Caco-2 (cell line): ENCODE results near the gene BYSL. TPM values are rescaled to one million over a fixed set of nuclear protein-coding genes. Genes with fewer than 3 reads are reported as not detected.

Source experiments
- BruUV-seq: library from RNA; stranded (reverse); fragments of 400-500 nt; replicated peaks from 2 replicates; lab custom pipeline; 2021; lab: Mats Ljungman, UMichigan
- CTCF ChIA-PET: fragments of 300-600 bp; sonication (Branson Sonifier 250); formaldehyde crosslinking; loops from one replicate; lab custom pipeline; 2022; ENCODE audit warnings: antibody characterized with exemption; lab: Charles Lee
- POLR2A ChIA-PET: fragments of 300-600 bp; sonication (Branson Sonifier 250); formaldehyde crosslinking; loops from one replicate; lab custom pipeline; 2022; ENCODE audit warnings: antibody characterized with exemption; lab: Charles Lee
- DNase-seq, 2 experiments: peaks; one replicate each; pipeline versions ENCODE4 v3.0.0 to v3.0.0-alpha.2; 2020 to 2022
- H3K27me3 ChIP-seq: replicated peaks from 2 replicates; pipeline ENCODE4 v1.6.0; 2011; ENCODE audit warnings: low read length; ENCODE audit not compliant: control insufficient read depth, insufficient read depth
- H3K36me3 ChIP-seq: 2 replicates; pipeline ENCODE4 v1.5.1; 2011; ENCODE audit warnings: low read length; ENCODE audit not compliant: control insufficient read depth, insufficient read depth
- H3K4me1 ChIP-seq: fragments of 250-450 bp; sonication (Bioruptor Pico); 2 replicates; pipeline ENCODE4 v1.5.1; 2020; ENCODE audit warnings: mild to moderate bottlenecking
- H3K4me3 ChIP-seq: 2 replicates; pipeline ENCODE4 v1.5.1; 2011; ENCODE audit warnings: low read depth, mild to moderate bottlenecking, control low read depth, low read length
- H3K9me3 ChIP-seq: fragments of 250-450 bp; sonication (Bioruptor Pico); 2 replicates; pipeline ENCODE4 v1.5.1; 2020; ENCODE audit warnings: mild to moderate bottlenecking, moderate library complexity
- H3K27ac Mint-ChIP-seq: one replicate; pipeline ENCODE4 v1.8.0; 2022; ENCODE audit warnings: mixed read lengths; ENCODE audit not compliant: unreplicated experiment
- H3K27me3 Mint-ChIP-seq: one replicate; pipeline ENCODE4 v1.8.0; 2022; ENCODE audit warnings: mixed read lengths; ENCODE audit not compliant: insufficient read depth, unreplicated experiment
- H3K36me3 Mint-ChIP-seq: one replicate; pipeline ENCODE4 v1.8.0; 2022; ENCODE audit warnings: mild to moderate bottlenecking, mixed read lengths; ENCODE audit not compliant: insufficient read depth, unreplicated experiment
- H3K4me1 Mint-ChIP-seq: one replicate; pipeline ENCODE4 v1.8.0; 2022; ENCODE audit warnings: low read depth, mixed read lengths; ENCODE audit not compliant: unreplicated experiment
- H3K4me3 Mint-ChIP-seq: one replicate; pipeline ENCODE4 v1.8.0; 2022; ENCODE audit warnings: mild to moderate bottlenecking, moderate library complexity, mixed read lengths; ENCODE audit not compliant: unreplicated experiment
- H3K9me3 Mint-ChIP-seq: one replicate; pipeline ENCODE4 v1.8.0; 2022; ENCODE audit warnings: mixed read lengths; ENCODE audit not compliant: unreplicated experiment
- intact Hi-C: fragments of 100-400 bp; cut with micrococcal nuclease; formaldehyde crosslinking; loops from one replicate; pipeline ENCODE4 v1.10.0; 2022; ENCODE audit not compliant: unreplicated experiment
- total RNA-seq: library from RNA; stranded (reverse); gene quantifications from 2 replicates; pipeline ENCODE4 v1.2.3, GENCODE V29; 2022
- TF ChIP-seq, protein P1 (sequence below), 2 experiments: fragments of 200-600 bp in 1 of 2; IDR thresholded peaks; 1 replicate in 1 of 2; 2 replicates in 1 of 2; pipeline versions ENCODE4 v1.5.1 to v1.8.0; 2011 to 2022; ENCODE audit warnings: antibody characterized with exemption in 1 of 2, control low read depth in 1 of 2, inconsistent platforms in 1 of 2, low read depth in 1 of 2, low read length in 1 of 2, mild to moderate bottlenecking in 1 of 2, moderate library complexity in 1 of 2; ENCODE audit not compliant: insufficient read depth in 1 of 2, severe bottlenecking in 1 of 2, unreplicated experiment in 1 of 2

Gene BYSL
- total RNA-seq, 1 experiment from 2014 or later, result 45.9 TPM

DNA sequence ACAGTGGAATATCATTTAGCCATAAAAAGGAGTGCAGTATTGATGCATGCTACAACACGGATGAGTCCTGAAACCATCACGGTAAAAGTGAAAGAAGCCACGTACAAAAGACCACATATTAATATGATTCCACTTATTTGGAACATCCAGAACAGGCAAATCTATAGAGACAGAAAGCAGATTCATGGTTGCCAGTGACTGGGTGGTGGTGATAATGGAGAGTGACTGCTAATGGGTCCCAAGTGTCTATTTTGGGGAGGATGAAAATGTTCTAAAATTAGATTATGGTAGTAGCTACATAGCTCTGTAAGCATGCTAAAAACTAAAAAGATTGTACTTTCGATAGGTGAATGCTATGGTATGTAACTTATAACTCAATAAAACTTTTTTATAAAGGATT, 38.7 kb downstream of the BYSL start:
- no peak for DNase-seq
- ChIA-PET POLR2A (no interaction called here), CTCF (interaction anchor here (0.6 kb wide), 1 partner anchor 103 kb away, joined by 3 read pairs; no protein-coding TSS in a partner anchor)
- Mint-ChIP-seq H3K4me1 (peaks cover 6% of the 10 kb centered on the region), H3K9me3 (no peaks in the 10 kb centered on the region), H3K4me3 (no peak overlapping the region), H3K27ac (no peak overlapping the region), H3K36me3 (peaks cover 6% of the 10 kb centered on the region), H3K27me3 (no peaks in the 10 kb centered on the region)
- no TSS peak for BruUV-seq
- intact Hi-C loops, result no loop called here
- H3K4me3 ChIP-seq, result no peak overlapping the region
- H3K9me3 ChIP-seq, result no peaks in the 10 kb centered on the region
- H3K4me1 ChIP-seq, result no peaks in the 10 kb centered on the region
- TF ChIP-seq, protein P1, sequence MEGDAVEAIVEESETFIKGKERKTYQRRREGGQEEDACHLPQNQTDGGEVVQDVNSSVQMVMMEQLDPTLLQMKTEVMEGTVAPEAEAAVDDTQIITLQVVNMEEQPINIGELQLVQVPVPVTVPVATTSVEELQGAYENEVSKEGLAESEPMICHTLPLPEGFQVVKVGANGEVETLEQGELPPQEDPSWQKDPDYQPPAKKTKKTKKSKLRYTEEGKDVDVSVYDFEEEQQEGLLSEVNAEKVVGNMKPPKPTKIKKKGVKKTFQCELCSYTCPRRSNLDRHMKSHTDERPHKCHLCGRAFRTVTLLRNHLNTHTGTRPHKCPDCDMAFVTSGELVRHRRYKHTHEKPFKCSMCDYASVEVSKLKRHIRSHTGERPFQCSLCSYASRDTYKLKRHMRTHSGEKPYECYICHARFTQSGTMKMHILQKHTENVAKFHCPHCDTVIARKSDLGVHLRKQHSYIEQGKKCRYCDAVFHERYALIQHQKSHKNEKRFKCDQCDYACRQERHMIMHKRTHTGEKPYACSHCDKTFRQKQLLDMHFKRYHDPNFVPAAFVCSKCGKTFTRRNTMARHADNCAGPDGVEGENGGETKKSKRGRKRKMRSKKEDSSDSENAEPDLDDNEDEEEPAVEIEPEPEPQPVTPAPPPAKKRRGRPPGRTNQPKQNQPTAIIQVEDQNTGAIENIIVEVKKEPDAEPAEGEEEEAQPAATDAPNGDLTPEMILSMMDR (IDR thresholded peaks at IDR 0.05; ENCODE audit: insufficient read depth in 1 of 2, low read depth in 1 of 2, low read length in 1 of 2, severe bottlenecking in 1 of 2, unreplicated experiment in 1 of 2), result no peak
- no peaks in the 10 kb centered on the region for H3K27me3 ChIP-seq
- no peaks in the 10 kb centered on the region for H3K36me3 ChIP-seq

DNA sequence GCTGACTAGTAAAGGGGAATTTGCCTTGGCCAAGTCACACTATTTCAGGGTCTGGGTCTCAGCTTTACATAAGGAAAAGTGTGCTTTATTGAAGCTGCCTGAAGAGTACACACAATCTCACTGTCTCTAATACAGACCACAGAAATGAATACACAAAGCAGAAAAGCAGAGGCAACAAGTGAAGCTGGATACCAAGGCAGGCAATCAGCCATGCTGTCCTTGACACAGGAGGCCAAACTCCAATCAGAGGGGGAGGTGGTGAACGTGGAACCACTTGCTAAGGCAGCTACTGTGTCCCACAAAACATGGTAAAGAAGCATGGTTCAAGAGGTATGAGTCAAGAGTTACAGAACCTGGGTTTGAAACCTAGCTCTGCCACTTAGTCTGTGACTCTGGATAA, 42.1 kb downstream of the BYSL start:
- no peak for DNase-seq
- Mint-ChIP-seq H3K4me1 (peaks cover 6% of the 10 kb centered on the region), H3K36me3 (peaks cover 6% of the 10 kb centered on the region), H3K27ac (no peak overlapping the region), H3K4me3 (no peak overlapping the region), H3K9me3 (no peaks in the 10 kb centered on the region), H3K27me3 (no peaks in the 10 kb centered on the region)
- intact Hi-C loops, result no loop called here
- Histone ChIP-seq H3K4me3 (no peak overlapping the region), H3K4me1 (peaks cover 16% of the 10 kb centered on the region), H3K36me3 (no peaks in the 10 kb centered on the region), H3K9me3 (no peaks in the 10 kb centered on the region), H3K27me3 (no peaks in the 10 kb centered on the region)
- POLR2A ChIA-PET, result no interaction called here
- BruUV-seq, result no TSS peak
- TF ChIP-seq, protein P1 (IDR thresholded peaks at IDR 0.05; ENCODE audit: insufficient read depth in 1 of 2, low read depth in 1 of 2, low read length in 1 of 2, severe bottlenecking in 1 of 2, unreplicated experiment in 1 of 2), result no peak
- CTCF ChIA-PET, result no interaction called here

DNA sequence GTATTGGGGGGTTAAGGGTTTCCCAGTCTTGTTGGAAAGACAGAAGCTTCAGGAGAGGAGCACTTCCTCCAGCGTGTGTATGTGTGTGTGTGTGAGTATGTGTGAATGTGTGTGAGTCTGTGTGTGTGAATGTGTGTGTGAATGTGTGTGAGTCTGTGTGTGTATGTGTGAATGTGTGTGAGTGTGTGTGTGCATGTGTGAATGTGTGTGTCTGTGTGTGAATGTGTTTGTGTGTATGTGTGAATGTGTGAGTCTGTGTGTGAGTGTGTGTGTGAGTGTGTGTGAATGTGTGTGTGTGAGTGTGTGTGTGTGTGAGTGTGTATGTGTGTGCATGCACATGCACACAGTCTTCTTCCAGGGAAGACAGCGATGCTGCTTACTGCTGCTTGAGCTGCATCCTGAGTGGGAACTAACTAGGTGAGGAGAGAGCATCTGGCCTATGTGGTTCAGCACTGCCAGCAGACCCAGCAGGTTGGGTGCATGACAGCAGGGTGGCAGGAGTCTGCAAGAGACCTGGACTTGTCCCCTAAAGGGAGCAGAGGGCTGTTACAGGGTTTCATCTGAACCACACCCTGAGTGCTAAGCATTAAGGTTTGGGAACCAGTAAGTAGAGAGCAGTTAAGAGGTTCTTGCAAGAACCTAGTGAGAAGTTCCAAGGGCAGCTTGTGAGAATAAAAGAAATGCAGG, 43.0 kb downstream of the BYSL start:
- no peak overlapping the region for H3K27ac Mint-ChIP-seq
- ChIA-PET CTCF (no interaction called here), POLR2A (no interaction called here)
- TF ChIP-seq, protein P1 (IDR thresholded peaks at IDR 0.05; ENCODE audit: insufficient read depth in 1 of 2, low read depth in 1 of 2, low read length in 1 of 2, severe bottlenecking in 1 of 2, unreplicated experiment in 1 of 2), result no peak
- H3K36me3 Mint-ChIP-seq, result peaks cover 6% of the 10 kb centered on the region
- no peaks in the 10 kb centered on the region for H3K27me3 ChIP-seq
- no peak for DNase-seq
- H3K27me3 Mint-ChIP-seq, result no peaks in the 10 kb centered on the region
- H3K4me3 ChIP-seq, result no peak overlapping the region
- H3K4me3 Mint-ChIP-seq, result no peak overlapping the region
- H3K36me3 ChIP-seq, result no peaks in the 10 kb centered on the region
- BruUV-seq, result no TSS peak
- H3K9me3 ChIP-seq, result no peaks in the 10 kb centered on the region
- peaks cover 16% of the 10 kb centered on the region for H3K4me1 ChIP-seq
- no peaks in the 10 kb centered on the region for H3K9me3 Mint-ChIP-seq
- peaks cover 6% of the 10 kb centered on the region for H3K4me1 Mint-ChIP-seq
- intact Hi-C loops, result no loop called here
